Kidney (tissue), 14 donors: ENCODE data around the gene KRTAP5-4. TPM values are rescaled to one million over a fixed set of nuclear protein-coding genes. Genes with fewer than 3 reads are reported as not detected.

Source experiments
- DNase-seq, 5 donors: peaks; one replicate each; pipeline ENCODE4 v3.0.0-alpha.2; 2013 to 2020
- FAIRE-seq: peaks from 2 replicates; lab custom pipeline; 2012; peaks lifted over from hg19 to GRCh38; lab: Jason Lieb, UNC
- H3K27ac ChIP-seq, 2 donors: one replicate each; pipeline ENCODE4 v1.7.0; 2013; ENCODE audit warnings: low read depth in 2 of 2, low read length in 2 of 2, inconsistent platforms in 1 of 2
- H3K27me3 ChIP-seq: one replicate; pipeline ENCODE4 v1.7.1; 2013; ENCODE audit warnings: low read length, inconsistent platforms; ENCODE audit not compliant: control insufficient read depth, insufficient read depth
- H3K36me3 ChIP-seq, 3 donors: one replicate each; pipeline versions ENCODE4 v1.7.0 to v1.7.1; 2013; ENCODE audit warnings: low read length in 3 of 3, control low read depth in 1 of 3, inconsistent platforms in 1 of 3; ENCODE audit not compliant: insufficient read depth in 3 of 3, control insufficient read depth in 2 of 3
- H3K4me1 ChIP-seq, 3 donors: one replicate each; pipeline versions ENCODE4 v1.7.0 to v1.7.1; 2013; ENCODE audit warnings: low read length in 3 of 3, inconsistent platforms in 1 of 3, low read depth in 1 of 3; ENCODE audit not compliant: control insufficient read depth in 2 of 3, insufficient read depth in 2 of 3
- H3K4me3 ChIP-seq, 3 donors: one replicate each; pipeline versions ENCODE4 v1.7.0 to v1.8.1; 2013; ENCODE audit warnings: low read length in 3 of 3, control low read depth in 1 of 3, inconsistent platforms in 1 of 3
- H3K9ac ChIP-seq, 3 donors: one replicate each; pipeline versions ENCODE4 v1.7.0 to v1.7.1; 2013; ENCODE audit warnings: low read length in 3 of 3, control low read depth in 1 of 3, inconsistent platforms in 1 of 3
- H3K9me3 ChIP-seq, 3 donors: one replicate each; pipeline versions ENCODE4 v1.7.0 to v1.7.1; 2013; ENCODE audit warnings: low read length in 3 of 3, control low read depth in 1 of 3, inconsistent platforms in 1 of 3; ENCODE audit not compliant: control insufficient read depth in 2 of 3, insufficient read depth in 1 of 3
- intact Hi-C: fragments of 100-400 bp; cut with DNase I; formaldehyde crosslinking; loops from one replicate; pipeline ENCODE4 v1.11.1; 2022
- polyA plus RNA-seq: library from polyadenylated mRNA; stranded (reverse); fragments of 350-450 nt; fragmentation: Illumina TruSeq; extraction: RNeasy Lipid Tissue Mini Kit (QIAGEN cat#74804); gene quantifications from one replicate; pipeline ENCODE4 v1.2.3, GENCODE V29; 2014; ENCODE audit warnings: low read depth, low replicate concordance; ENCODE audit not compliant: insufficient read depth
- total RNA-seq: library from RNA; stranded (reverse); fragmentation: NEBNext Ultra II Directional; extraction: Animal tissue kit (Norgen Biotek cat#: 25700); gene quantifications from one replicate; pipeline ENCODE4 v1.2.1, GENCODE V29; 2021
- TF ChIP-seq, protein P1 (sequence below): IDR thresholded peaks from 3 replicates; pipeline ENCODE4 v1.5.1; 2012; ENCODE audit warnings: mild to moderate bottlenecking, moderate library complexity, borderline replicate concordance; ENCODE audit not compliant: insufficient read depth; ENCODE audit errors: extremely low read depth
- donor health status: control.
- donor health status: control.
- donor health status: control.
- donor health status: control.
- donor health status: control.
- donor health status: DM: yes; HTN: yes; CAD: no.
- donor health status: Normal renal cell carcinoma (clear cell type).

KRTAP5-4 gene
- total and polyA plus RNA-seq, 2 donors from 2014 or later = not detected

DNA sequence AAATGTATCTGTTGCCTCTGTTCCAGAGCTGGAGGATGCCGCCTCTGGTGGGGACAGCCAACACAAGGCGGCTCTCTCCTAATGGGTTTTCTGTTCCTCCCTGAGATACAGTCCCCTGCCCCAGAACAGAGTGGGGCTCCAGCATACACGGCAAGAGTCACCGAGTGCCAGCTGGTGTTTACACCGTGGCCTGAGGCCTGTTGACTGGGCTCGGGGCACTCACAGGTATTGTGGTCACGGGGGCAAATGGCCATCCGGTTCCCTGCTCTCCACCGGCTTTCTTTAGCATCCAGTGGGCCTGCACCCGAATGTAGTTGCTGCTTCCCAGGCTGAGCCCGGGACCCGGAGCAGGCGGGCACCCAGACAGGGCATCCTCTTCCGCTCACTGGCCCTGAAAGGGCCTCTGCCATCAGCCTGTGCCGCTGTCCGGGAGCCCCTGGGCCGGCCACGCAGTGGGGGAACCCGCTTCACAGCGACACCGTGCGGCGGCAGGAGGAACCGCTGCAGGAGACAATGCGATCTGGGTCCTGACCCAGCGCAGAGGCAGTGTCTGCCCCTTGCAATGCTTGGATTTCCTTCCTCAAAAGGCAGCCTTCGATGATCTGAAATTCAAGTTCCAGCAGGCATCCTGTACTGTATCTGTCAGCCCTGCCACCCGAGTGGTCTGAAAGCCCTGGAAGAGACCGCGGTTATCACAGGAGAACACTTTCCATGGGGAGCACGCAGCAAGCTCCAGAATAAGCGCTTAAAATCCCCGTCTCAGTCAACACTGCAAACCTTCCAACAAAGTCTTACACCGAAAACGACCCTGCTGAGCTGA is 6.8 kb upstream of the KRTAP5-4 start:
- Histone ChIP-seq H3K36me3 (no peaks in the 10 kb centered on the region), H3K9ac (no peak overlapping the region), H3K4me1 (no peaks in the 10 kb centered on the region), H3K27ac (no peak overlapping the region), H3K9me3 (no peaks in the 10 kb centered on the region), H3K27me3 (no peaks in the 10 kb centered on the region), H3K4me3 (no peak overlapping the region)
- TF ChIP-seq, protein P1, sequence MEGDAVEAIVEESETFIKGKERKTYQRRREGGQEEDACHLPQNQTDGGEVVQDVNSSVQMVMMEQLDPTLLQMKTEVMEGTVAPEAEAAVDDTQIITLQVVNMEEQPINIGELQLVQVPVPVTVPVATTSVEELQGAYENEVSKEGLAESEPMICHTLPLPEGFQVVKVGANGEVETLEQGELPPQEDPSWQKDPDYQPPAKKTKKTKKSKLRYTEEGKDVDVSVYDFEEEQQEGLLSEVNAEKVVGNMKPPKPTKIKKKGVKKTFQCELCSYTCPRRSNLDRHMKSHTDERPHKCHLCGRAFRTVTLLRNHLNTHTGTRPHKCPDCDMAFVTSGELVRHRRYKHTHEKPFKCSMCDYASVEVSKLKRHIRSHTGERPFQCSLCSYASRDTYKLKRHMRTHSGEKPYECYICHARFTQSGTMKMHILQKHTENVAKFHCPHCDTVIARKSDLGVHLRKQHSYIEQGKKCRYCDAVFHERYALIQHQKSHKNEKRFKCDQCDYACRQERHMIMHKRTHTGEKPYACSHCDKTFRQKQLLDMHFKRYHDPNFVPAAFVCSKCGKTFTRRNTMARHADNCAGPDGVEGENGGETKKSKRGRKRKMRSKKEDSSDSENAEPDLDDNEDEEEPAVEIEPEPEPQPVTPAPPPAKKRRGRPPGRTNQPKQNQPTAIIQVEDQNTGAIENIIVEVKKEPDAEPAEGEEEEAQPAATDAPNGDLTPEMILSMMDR = peak; percentile 84
- DNase-seq = peak; percentile 67 to 77 (median 71)
- no peak for FAIRE-seq
- intact Hi-C loops = no loop called here

DNA sequence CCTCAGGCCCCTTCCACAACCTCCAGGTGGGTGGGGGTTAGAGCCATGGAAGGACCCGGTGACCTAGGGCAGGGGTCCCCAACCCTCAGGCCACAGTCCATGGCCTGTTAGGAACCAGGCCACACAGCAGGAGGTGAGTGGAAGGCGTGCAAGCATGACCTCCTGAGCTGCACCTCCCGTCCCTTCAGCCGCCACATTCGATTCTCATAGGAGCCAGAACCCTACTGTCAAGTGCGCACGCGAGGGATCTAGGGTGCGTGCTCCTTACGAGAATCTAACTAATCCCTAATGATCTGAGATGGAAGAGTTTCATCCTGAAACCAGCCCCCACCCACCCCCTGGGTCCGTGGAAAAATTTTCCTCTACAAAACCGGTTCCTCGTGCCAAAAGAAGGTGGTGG is 3.6 kb upstream of the KRTAP5-4 start:
- Histone ChIP-seq H3K4me1 (no peaks in the 10 kb centered on the region), H3K27me3 (no peaks in the 10 kb centered on the region), H3K4me3 (no peak overlapping the region), H3K9ac (no peak overlapping the region), H3K9me3 (no peaks in the 10 kb centered on the region), H3K36me3 (no peaks in the 10 kb centered on the region), H3K27ac (no peak overlapping the region)
- FAIRE-seq (no peak), DNase-seq (peak in 2 of 5 donors; percentile 39)
- intact Hi-C loops = no loop called here
- TF ChIP-seq, protein P1 = no peak

DNA sequence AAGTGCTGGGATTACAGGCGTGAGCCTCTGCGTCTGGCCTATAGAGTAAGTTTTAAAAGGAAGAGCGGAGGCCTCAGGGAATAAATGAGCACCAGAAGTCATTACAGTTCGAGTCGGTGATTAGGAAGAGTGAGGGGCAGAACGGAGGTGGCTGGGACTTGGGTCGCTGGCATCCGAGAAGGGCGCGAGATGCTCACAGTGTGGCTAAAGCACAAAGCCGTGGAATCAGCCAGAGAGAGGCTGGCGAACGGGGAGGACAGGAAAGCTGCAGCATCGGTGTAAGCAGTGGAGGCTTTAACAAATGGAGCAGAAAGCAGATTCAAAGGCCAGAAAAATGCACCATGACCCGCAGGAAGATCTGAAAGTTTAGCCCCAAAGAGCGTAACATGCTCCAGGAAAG is 2.7 kb upstream of the KRTAP5-4 start:
- H3K36me3 ChIP-seq = no peaks in the 10 kb centered on the region
- no peak overlapping the region for H3K9ac ChIP-seq
- intact Hi-C loops = no loop called here
- H3K9me3 ChIP-seq = no peaks in the 10 kb centered on the region
- no peak for FAIRE-seq
- TF ChIP-seq, protein P1 = no peak
- no peaks in the 10 kb centered on the region for H3K27me3 ChIP-seq
- peak in 2 of 5 donors; percentile 12 to 38 for DNase-seq
- no peaks in the 10 kb centered on the region for H3K4me1 ChIP-seq
- H3K4me3 ChIP-seq = no peak overlapping the region
- H3K27ac ChIP-seq = no peak overlapping the region
